HCT116 (cell line): ENCODE measurements around the gene MANSC4. TPM values are rescaled to one million over a fixed set of nuclear protein-coding genes. Genes with fewer than 3 reads are reported as not detected.

Source experiments
- ATAC-seq: fragments of 200-7000 bp; cut with Tn5 transposase; 2 replicates; pipeline ENCODE4 v1.9.1; 2020; ENCODE audit warnings: mild to moderate bottlenecking, moderate library complexity
- BruUV-seq: library from RNA; stranded (reverse); fragments of 400-500 nt; replicated peaks from 2 replicates; lab custom pipeline; 2021; lab: Mats Ljungman, UMichigan
- CTCF ChIA-PET: fragments of 300-600 bp; sonication (Branson Sonifier 250); formaldehyde crosslinking; loops from one replicate; lab custom pipeline; 2021; ENCODE audit warnings: antibody characterized with exemption; lab: Charles Lee
- POLR2A ChIA-PET: fragments of 300-600, 350-600 bp; sonication (Branson Sonifier 250); formaldehyde crosslinking; loops from one replicate; lab custom pipeline; 2021; ENCODE audit warnings: antibody characterized with exemption; lab: Charles Lee
- RAD21 ChIA-PET, 2 experiments: fragments of 300-600 bp; sonication (Branson Sonifier 250); formaldehyde crosslinking; loops; one replicate each; lab custom pipeline; 2023; ENCODE audit warnings: low total read pairs in 2 of 2; ENCODE audit not compliant: uncharacterized antibody in 2 of 2, unreplicated experiment in 2 of 2, low non-redundant PET in 1 of 2; lab: Charles Lee
- DNase-seq: peaks from one replicate; pipeline ENCODE4 v3.0.0-alpha.2; 2010; ENCODE audit warnings: low read depth, low spot score
- H2AFZ ChIP-seq: fragments of 200-600 bp; shearing (Covaris generic), sonication (generic); 2 replicates; pipeline ENCODE4 v1.6.1; 2017; ENCODE audit warnings: low read depth, mixed run types, mixed read lengths, antibody characterized with exemption, low read length; ENCODE audit not compliant: poor library complexity, severe bottlenecking
- H3K27ac ChIP-seq: 2 replicates; pipeline ENCODE4 v1.5.1; 2012; ENCODE audit warnings: low read depth, low read length
- H3K27me3 ChIP-seq: fragments of 200-600 bp; sonication (generic); 2 replicates; pipeline ENCODE4 v1.6.1; 2016; ENCODE audit warnings: mixed run types, low read length, mixed read lengths; ENCODE audit not compliant: insufficient read depth
- H3K36me3 ChIP-seq, 2 experiments: fragments of 200-500 bp in 1 of 2; fragments of 200-600 bp in 1 of 2; sonication (Bioruptor generic) in 1 of 2; sonication (generic) in 1 of 2; 2 replicates each; pipeline versions ENCODE4 v1.5.1 to v1.6.1; 2014 to 2016; ENCODE audit warnings: low read length in 2 of 2, inconsistent platforms in 1 of 2, mixed read lengths in 1 of 2, mixed run types in 1 of 2; ENCODE audit not compliant: insufficient read depth in 2 of 2, control insufficient read depth in 1 of 2
- H3K4me1 ChIP-seq, 2 experiments: fragments of 200-600 bp in 1 of 2; sonication (generic) in 1 of 2; 2 replicates each; pipeline versions ENCODE4 v1.5.1 to v1.6.1; 2012 to 2017; ENCODE audit warnings: low read length in 2 of 2, inconsistent platforms in 1 of 2, mild to moderate bottlenecking in 1 of 2, mixed read lengths in 1 of 2, mixed run types in 1 of 2, moderate library complexity in 1 of 2; ENCODE audit not compliant: insufficient read depth in 2 of 2, control insufficient read depth in 1 of 2
- H3K4me2 ChIP-seq: fragments of 200-600 bp; sonication (generic); 2 replicates; pipeline ENCODE4 v1.6.1; 2017; ENCODE audit warnings: mixed run types, low read length, mixed read lengths
- H3K4me3 ChIP-seq, 2 experiments: fragments of 200-600 bp in 1 of 2; sonication (generic) in 1 of 2; replicated peaks in 1 of 2; 2 replicates each; pipeline ENCODE4 v1.5.1; 2011 to 2016; ENCODE audit warnings: low read length in 2 of 2, control low read depth in 1 of 2, low read depth in 1 of 2, mild to moderate bottlenecking in 1 of 2, mixed read lengths in 1 of 2, mixed run types in 1 of 2
- H3K79me2 ChIP-seq: fragments of 200-600 bp; sonication (generic); 2 replicates; pipeline ENCODE4 v1.6.1; 2017; ENCODE audit warnings: mild to moderate bottlenecking, mixed run types, low read length, moderate library complexity, mixed read lengths; ENCODE audit not compliant: insufficient read depth
- H3K9ac ChIP-seq: fragments of 200-600 bp; sonication (generic); 2 replicates; pipeline ENCODE4 v1.6.1; 2016; ENCODE audit warnings: low read length, mixed read lengths
- H3K9me2 ChIP-seq: fragments of 200-600 bp; sonication (generic), shearing (Covaris generic); 2 replicates; pipeline ENCODE4 v1.6.1; 2017; ENCODE audit warnings: mixed run types, mild to moderate bottlenecking, moderate library complexity; ENCODE audit not compliant: insufficient read depth
- H3K9me3 ChIP-seq, 2 experiments: fragments of 200-500 bp in 1 of 2; fragments of 200-600 bp in 1 of 2; sonication (Bioruptor generic) in 1 of 2; sonication (generic) in 1 of 2; 2 replicates each; pipeline ENCODE4 v1.6.1; 2014 to 2017; ENCODE audit warnings: low read length in 2 of 2, mixed read lengths in 2 of 2, inconsistent platforms in 1 of 2, low read depth in 1 of 2, mild to moderate bottlenecking in 1 of 2, mixed run types in 1 of 2, moderate library complexity in 1 of 2; ENCODE audit not compliant: control insufficient read depth in 1 of 2, insufficient read depth in 1 of 2
- H4K20me1 ChIP-seq: fragments of 200-600 bp; sonication (generic), shearing (Covaris generic); 2 replicates; pipeline ENCODE4 v1.6.1; 2017; ENCODE audit warnings: mixed run types, mild to moderate bottlenecking, moderate library complexity; ENCODE audit not compliant: insufficient read depth
- ATF3 ChIP-seq: IDR thresholded peaks from 2 replicates; pipeline ENCODE4 v1.6.1; 2012
- CEBPB ChIP-seq: IDR thresholded peaks from 2 replicates; pipeline ENCODE4 v1.6.1; 2012; ENCODE audit warnings: low read depth
- EGR1 ChIP-seq: IDR thresholded peaks from 2 replicates; pipeline ENCODE4 v1.6.1; 2012; ENCODE audit warnings: low read depth
- FOSL1 ChIP-seq: IDR thresholded peaks from 2 replicates; pipeline ENCODE4 v1.6.1; 2012; ENCODE audit warnings: low read depth
- MAX ChIP-seq: IDR thresholded peaks from 2 replicates; pipeline ENCODE4 v1.6.1; 2012
- POLR2A ChIP-seq: IDR thresholded peaks from 2 replicates; pipeline ENCODE4 v1.7.0; 2011; ENCODE audit warnings: borderline replicate concordance; ENCODE audit not compliant: insufficient read depth, insufficient read length; ENCODE audit errors: extremely low read depth
- SIN3A ChIP-seq: IDR thresholded peaks from 2 replicates; pipeline ENCODE4 v1.6.1; 2012; ENCODE audit warnings: low read depth
- ZBTB33 ChIP-seq: IDR thresholded peaks from 2 replicates; pipeline ENCODE4 v1.6.1; 2011; ENCODE audit warnings: mild to moderate bottlenecking, low read length, moderate library complexity; ENCODE audit not compliant: insufficient replicate concordance; ENCODE audit errors: extremely low read depth
- ZNF274 ChIP-seq: fragments of 200-500 bp; sonication (Bioruptor generic); IDR thresholded peaks from 2 replicates; pipeline ENCODE4 v1.6.1; 2014; ENCODE audit warnings: mild to moderate bottlenecking, low read depth, low read length, inconsistent platforms
- intact Hi-C: fragments of 100-400 bp; cut with micrococcal nuclease; formaldehyde crosslinking; loops from 2 replicates; pipeline ENCODE4 v1.10.0; 2022
- total RNA-seq: library from RNA; stranded (reverse); gene quantifications from one replicate; pipeline ENCODE4 v1.2.1, GENCODE V29; 2021; ENCODE audit not compliant: unreplicated experiment

The MANSC4 gene
- total RNA-seq, 1 experiment from 2014 or later = not detected

GRCh38 chr12:27782481-27782880, 2.4 kb upstream of the MANSC4 start:
- H3K27ac ChIP-seq = no peak overlapping the region
- H3K79me2 ChIP-seq = peaks cover 59% of the 10 kb centered on the region
- H3K4me1 ChIP-seq = peaks cover 10 to 24% of the 10 kb centered on the region in 2 experiments; a peak in 3 of 4 replicates
- BruUV-seq = no TSS peak
- TF ChIP-seq FOSL1 (no peak), CEBPB (no peak)
- H4K20me1 ChIP-seq = no peaks in the 10 kb centered on the region
- ChIA-PET POLR2A (no interaction called here), CTCF (no interaction called here), RAD21 (no interaction called here)
- no peaks in the 10 kb centered on the region for H3K9me2 ChIP-seq
- intact Hi-C loops = no loop called here
- no peak overlapping the region for H3K9ac ChIP-seq
- H3K36me3 ChIP-seq = no peaks in the 10 kb centered on the region; a peak in 1 of 4 replicates
- no peak overlapping the region for H3K4me2 ChIP-seq
- ATAC-seq (no peak), DNase-seq (no peak)
- H3K27me3 ChIP-seq = no peaks in the 10 kb centered on the region
- H3K9me3 ChIP-seq = no peaks in the 10 kb centered on the region
- no peak overlapping the region for H3K4me3 ChIP-seq
- no peak overlapping the region for H2AFZ ChIP-seq

- Histone ChIP-seq H3K9me3 (no peaks in the 10 kb centered on the region), H3K4me1 (peaks cover 10 to 24% of the 10 kb centered on the region in 2 experiments; a peak in 3 of 4 replicates), H4K20me1 (no peaks in the 10 kb centered on the region), H3K9ac (no peak overlapping the region), H3K27ac (no peak overlapping the region; the same call in 1 of the 2 replicates), H3K4me3 (peak overlapping the region in 1 of 2 experiments; percentile 75; a peak in 2 of 4 replicates), H3K27me3 (no peaks in the 10 kb centered on the region), H3K4me2 (peak overlapping the region; percentile 100), H3K36me3 (no peaks in the 10 kb centered on the region; a peak in 1 of 4 replicates), H3K9me2 (no peaks in the 10 kb centered on the region), H2AFZ (no peak overlapping the region), H3K79me2 (peaks cover 58% of the 10 kb centered on the region)
- BruUV-seq = TSS peak; percentile 53
- CTCF ChIA-PET = no interaction called here
- TF ChIP-seq ZBTB33 (no peak), EGR1 (no peak), SIN3A (no peak), ATF3 (no peak), MAX (no peak), ZNF274 (no peak), POLR2A (no peak)
- DNase-seq = no peak
- POLR2A ChIA-PET = no interaction called here
- RAD21 ChIA-PET = no interaction called here
- no peak for ATAC-seq
- intact Hi-C loops = no loop called here
Measured at GRCh38 chr12:27781680-27782079, 1.6 kb upstream of the MANSC4 start.
